ENCODE results near the gene ST7.
A peak's percentile ranks its signal among the peaks of the same experiment; 100 is the strongest.

Gene ST7

DNA sequence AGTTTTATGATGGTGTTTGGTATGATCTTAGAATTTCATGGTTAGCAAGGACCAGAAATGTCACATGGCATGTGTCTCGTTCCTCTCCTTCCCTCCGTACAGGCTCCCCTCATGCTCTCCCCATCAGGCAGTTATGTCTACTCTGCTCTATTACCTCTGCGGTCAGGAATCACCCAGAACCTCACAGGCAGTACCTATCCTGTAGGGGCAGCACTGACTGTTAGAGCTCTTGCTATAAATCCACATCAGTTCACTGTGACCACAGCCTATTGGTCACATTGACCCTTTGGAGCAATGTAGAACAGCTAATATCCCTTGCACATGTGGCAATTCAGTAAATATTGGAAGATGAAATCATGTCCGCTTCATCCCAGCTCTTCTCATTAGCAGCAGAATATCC lies 217.8 kb downstream of the ST7 start:
- DNase-seq (ENCODE audit: low spot score) = no peak
- TF ChIP-seq, protein P1, sequence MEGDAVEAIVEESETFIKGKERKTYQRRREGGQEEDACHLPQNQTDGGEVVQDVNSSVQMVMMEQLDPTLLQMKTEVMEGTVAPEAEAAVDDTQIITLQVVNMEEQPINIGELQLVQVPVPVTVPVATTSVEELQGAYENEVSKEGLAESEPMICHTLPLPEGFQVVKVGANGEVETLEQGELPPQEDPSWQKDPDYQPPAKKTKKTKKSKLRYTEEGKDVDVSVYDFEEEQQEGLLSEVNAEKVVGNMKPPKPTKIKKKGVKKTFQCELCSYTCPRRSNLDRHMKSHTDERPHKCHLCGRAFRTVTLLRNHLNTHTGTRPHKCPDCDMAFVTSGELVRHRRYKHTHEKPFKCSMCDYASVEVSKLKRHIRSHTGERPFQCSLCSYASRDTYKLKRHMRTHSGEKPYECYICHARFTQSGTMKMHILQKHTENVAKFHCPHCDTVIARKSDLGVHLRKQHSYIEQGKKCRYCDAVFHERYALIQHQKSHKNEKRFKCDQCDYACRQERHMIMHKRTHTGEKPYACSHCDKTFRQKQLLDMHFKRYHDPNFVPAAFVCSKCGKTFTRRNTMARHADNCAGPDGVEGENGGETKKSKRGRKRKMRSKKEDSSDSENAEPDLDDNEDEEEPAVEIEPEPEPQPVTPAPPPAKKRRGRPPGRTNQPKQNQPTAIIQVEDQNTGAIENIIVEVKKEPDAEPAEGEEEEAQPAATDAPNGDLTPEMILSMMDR (IDR thresholded peaks at IDR 0.05) = no peak
- peak overlapping the region in 1 of 2 donors; percentile 60 for H3K27ac ChIP-seq
- H3K4me3 ChIP-seq = no peak overlapping the region

DNA sequence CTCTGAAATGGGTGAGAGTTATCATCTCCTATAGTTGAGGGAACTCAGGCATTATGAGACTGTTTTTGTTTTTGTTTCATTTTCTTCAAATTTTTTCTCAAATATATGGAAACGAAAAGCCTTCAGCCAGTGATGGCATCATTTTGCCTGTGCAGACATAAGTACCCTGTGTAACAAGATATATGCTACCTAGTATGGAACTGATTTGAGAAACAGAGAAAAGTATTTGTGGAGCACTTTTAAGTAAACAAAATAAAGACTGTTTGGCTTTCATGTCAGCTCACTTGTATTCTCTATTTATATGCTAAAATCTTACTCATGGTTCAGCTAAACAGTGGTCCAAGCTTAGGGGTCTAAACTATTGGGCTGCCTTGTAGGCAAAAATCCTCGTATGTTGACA lies 219.0 kb downstream of the ST7 start:
- DNase-seq (ENCODE audit: low spot score) = no peak
- TF ChIP-seq, protein P1 (IDR thresholded peaks at IDR 0.05) = no peak
- Histone ChIP-seq H3K4me3 (no peak overlapping the region), H3K27ac (peak overlapping the region in 1 of 2 donors; percentile 35)

DNA sequence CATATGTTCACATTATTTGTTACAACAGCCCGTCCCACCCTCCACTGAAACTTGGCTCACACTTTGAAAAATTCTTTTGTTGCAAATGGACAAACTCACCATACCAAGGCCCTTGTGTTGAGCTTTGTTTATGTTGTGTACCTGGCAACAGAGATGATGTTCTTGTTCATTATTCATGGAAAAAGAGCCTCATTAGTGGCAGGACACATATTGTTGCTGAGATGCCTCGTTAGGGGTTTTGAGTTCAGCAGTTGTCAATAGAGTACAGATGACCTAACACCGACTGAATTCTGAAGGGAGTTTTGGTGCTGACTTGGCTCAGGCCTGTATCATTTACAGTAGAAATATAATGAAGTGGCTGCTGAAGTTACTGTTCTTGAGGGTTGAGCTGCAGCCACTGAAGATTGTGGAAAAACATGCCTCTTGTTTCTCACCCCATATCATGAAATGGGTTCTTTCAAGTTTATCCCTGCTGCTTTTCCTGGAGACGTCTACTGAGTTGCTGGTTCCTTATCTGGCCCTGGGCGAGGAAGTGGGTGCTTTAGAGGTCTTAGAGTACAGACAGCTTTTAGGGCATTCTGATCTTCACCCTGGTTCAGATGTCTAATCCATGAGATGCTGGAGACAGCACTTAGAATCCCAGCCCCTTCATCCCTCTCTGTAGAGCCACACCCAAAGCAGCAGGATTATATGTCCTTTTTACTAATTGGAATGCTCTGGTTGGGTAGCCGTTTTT lies 219.9 kb downstream of the ST7 start:
- Histone ChIP-seq H3K4me3 (no peak overlapping the region), H3K27ac (peak overlapping the region in 1 of 2 donors; percentile 35)
- TF ChIP-seq, protein P1 (IDR thresholded peaks at IDR 0.05) = no peak
- no peak for DNase-seq (ENCODE audit: low spot score)

DNA sequence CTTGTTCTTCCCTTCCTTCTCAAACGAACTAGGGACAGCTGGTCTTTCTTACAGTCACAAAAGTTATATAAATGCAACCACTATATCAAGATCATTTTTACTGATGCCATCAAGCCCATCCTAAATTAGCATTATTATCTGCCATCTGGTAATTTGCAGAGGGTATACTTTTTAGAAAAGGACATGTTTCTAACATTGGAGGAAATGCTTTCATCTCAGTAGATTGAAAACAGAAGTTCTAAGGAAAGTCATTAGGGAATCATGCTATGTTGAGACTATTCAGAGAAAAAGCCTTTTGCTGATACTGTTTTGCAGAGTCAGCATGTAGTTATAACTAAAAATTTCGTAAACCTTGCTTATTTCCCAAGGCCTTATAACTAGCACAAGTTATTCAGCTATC lies 222.9 kb downstream of the ST7 start:
- no peak overlapping the region for H3K4me3 ChIP-seq
- DNase-seq (ENCODE audit: low spot score) = no peak
- H3K27ac ChIP-seq = no peak overlapping the region
- TF ChIP-seq, protein P1 (IDR thresholded peaks at IDR 0.05) = no peak

DNA sequence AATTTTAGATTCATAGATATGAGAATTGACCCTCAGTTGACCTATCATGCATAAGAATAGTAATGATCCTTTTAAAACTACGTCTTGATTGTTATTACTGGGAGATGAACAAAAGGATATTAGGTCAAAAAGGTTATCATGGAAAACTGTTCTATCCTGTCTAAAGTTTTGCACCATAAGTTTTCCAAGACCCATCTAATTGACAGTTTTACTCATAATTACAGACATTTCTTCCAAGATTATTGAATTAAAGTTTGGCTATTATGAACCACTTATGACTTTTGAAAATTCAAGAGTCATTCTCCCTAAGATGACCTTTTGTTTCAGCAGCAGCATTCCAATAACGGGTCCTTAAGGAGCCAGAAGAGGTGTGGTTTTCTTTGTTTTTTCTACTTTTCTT lies 225.3 kb downstream of the ST7 start:
- TF ChIP-seq, protein P1 (IDR thresholded peaks at IDR 0.05) = no peak
- Histone ChIP-seq H3K27ac (no peak overlapping the region), H3K4me3 (no peak overlapping the region)
- no peak for DNase-seq (ENCODE audit: low spot score)

DNA sequence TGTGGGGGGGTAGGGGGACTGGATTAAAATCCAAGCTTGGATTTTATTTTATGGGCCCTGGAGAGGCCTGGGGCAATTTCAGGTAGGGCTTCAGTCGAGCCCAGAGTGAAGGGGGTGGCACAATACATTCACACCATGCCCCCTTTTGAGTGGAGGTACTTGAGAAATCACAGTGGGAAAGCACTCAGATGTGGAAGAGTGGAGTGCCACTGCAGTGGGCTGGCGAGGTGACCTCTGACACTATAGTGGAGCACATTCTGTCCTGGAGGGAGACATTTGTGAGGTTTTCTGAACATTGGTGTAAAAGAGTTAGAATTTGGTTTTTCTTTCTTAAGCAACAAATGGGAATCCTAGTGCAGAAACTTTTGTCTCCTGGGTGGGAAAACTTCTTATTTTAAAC lies 226.4 kb downstream of the ST7 start:
- no peak overlapping the region for H3K27ac ChIP-seq
- TF ChIP-seq, protein P1 (IDR thresholded peaks at IDR 0.05) = no peak
- no peak for DNase-seq (ENCODE audit: low spot score)
- no peak overlapping the region for H3K4me3 ChIP-seq

DNA sequence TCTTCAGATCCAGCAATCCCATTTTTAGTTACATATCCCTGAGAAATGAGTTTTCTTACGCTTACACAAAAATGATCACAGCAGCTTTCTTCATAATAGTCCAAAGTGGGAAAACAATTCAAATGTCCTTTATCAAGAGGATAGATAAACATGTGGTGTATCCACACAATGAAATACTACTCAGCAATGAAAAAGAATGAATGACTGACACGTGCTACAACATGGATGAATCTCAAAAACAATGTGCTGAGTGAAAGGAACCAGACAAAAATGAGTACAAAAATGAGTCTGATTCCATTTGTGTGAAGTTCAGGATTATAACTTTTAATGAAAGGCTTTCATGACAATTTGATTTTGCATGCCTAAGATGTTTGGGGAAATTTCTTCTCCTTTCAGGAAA lies 230.4 kb downstream of the ST7 start:
- no peak for DNase-seq (ENCODE audit: low spot score)
- TF ChIP-seq, protein P1 (IDR thresholded peaks at IDR 0.05) = no peak
- H3K4me3 ChIP-seq = no peak overlapping the region
- no peak overlapping the region for H3K27ac ChIP-seq
